Gastroesophageal sphincter (tissue), 4 donors: ENCODE results near the gene MSL3B.
A peak's percentile ranks its signal among the peaks of the same experiment; 100 is the strongest.

Experiments used
- ATAC-seq: fragments of 150-250 bp; one replicate; pipeline ENCODE4 v1.9.1; 2016; ENCODE audit warnings: mild to moderate bottlenecking, moderate library complexity
- H3K27ac ChIP-seq, 4 donors: fragments of 200-600 bp; sonication (generic) in 3 of 4; 1 replicate in 3 of 4; 2 replicates in 1 of 4; pipeline ENCODE4 v1.5.1; 2016 to 2019
- H3K27me3 ChIP-seq: fragments of 200-600 bp; sonication (generic); one replicate; pipeline ENCODE4 v1.5.1; 2019
- H3K36me3 ChIP-seq, 2 donors: fragments of 200-600 bp; sonication (generic); one replicate each; pipeline ENCODE4 v1.5.1; 2019; ENCODE audit warnings: control low read depth in 1 of 2
- H3K4me1 ChIP-seq, 3 donors: fragments of 200-600 bp; sonication (generic); 1 replicate in 2 of 3; 2 replicates in 1 of 3; pipeline ENCODE4 v1.5.1; 2016 to 2019; ENCODE audit warnings: control low read depth in 2 of 3
- H3K4me3 ChIP-seq, 2 donors: fragments of 200-600 bp; sonication (generic); one replicate each; pipeline ENCODE4 v1.5.1; 2019; ENCODE audit warnings: mild to moderate bottlenecking in 1 of 2, moderate library complexity in 1 of 2
- H3K9me3 ChIP-seq, 3 donors: fragments of 200-600 bp; sonication (generic); one replicate each; pipeline ENCODE4 v1.5.1; 2017 to 2019; ENCODE audit warnings: control low read depth in 2 of 3
- CTCF ChIP-seq, 4 experiments: fragments of 200-600 bp in 2 of 4; fragments of 450-650 bp in 2 of 4; sonication (generic) in 1 of 4; IDR thresholded peaks; one replicate each; pipeline ENCODE4 v1.5.1; 2017 to 2019; ENCODE audit warnings: antibody characterized with exemption in 4 of 4, mild to moderate bottlenecking in 2 of 4, moderate library complexity in 2 of 4
- EP300 ChIP-seq: sonication (generic); formaldehyde crosslinking; IDR thresholded peaks from one replicate; pipeline ENCODE4 v1.6.1; 2017; ENCODE audit warnings: antibody characterized with exemption, mild to moderate bottlenecking
- POLR2A ChIP-seq, 2 donors: fragments of 450-650 bp; IDR thresholded peaks; one replicate each; pipeline ENCODE4 v1.6.1; 2017; ENCODE audit warnings: antibody characterized with exemption in 2 of 2, mild to moderate bottlenecking in 2 of 2, moderate library complexity in 1 of 2
- POLR2AphosphoS5 ChIP-seq: sonication (generic); formaldehyde crosslinking; IDR thresholded peaks from one replicate; pipeline ENCODE4 v1.6.1; 2017; ENCODE audit warnings: antibody characterized with exemption
- WGBS, 2 donors: methylation state at CpG; one replicate each; pipeline ENCODE4 v1.1.5; 2018; ENCODE audit warnings: low coverage in 1 of 2; 5-methylcytosine and 5-hydroxymethylcytosine counted together

The MSL3B gene

DNA sequence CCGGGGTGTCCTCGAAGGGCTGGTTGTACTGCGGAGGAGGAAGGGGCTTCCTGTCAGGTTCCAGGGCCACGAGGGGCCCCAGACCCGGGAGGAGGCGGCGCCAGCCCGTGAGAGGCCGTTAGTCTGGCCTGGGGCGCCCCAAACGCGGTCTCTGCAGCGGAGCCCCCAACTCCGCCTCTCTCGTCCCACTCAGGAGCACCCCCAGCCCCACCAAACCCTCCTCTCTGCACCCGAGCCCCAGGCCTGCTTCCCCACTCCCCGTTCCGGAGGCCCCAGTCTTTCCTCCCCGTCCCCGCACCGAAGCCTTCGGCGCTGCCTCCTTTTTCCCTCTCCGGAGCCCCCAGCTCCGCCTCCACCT is 14.3 kb downstream of the MSL3B start:
- peak overlapping the region; percentile 58 to 78 for H3K4me3 ChIP-seq
- WGBS, 2 donors = 0 to 5% methylated on average over 4 to 7 of the region's 25 CpGs
- TF ChIP-seq CTCF (IDR thresholded peaks at IDR 0.05) (no peak), POLR2AphosphoS5 (no peak), EP300 (no peak), POLR2A (IDR thresholded peaks at IDR 0.05) (no peak)
- H3K9me3 ChIP-seq = no peaks in the 10 kb centered on the region
- H3K27ac ChIP-seq = peak overlapping the region in 1 of 4 donors; percentile 41
- no peaks in the 10 kb centered on the region for H3K36me3 ChIP-seq
- H3K27me3 ChIP-seq = peaks cover 31% of the 10 kb centered on the region
- peaks cover 0 to 25% (median 6%) of the 10 kb centered on the region in 3 donors for H3K4me1 ChIP-seq
- ATAC-seq = no peak

- no peak overlapping the region for H3K4me3 ChIP-seq
- H3K27me3 ChIP-seq = peaks cover 31% of the 10 kb centered on the region
- no peak overlapping the region for H3K27ac ChIP-seq
- ATAC-seq = no peak
- TF ChIP-seq CTCF (IDR thresholded peaks at IDR 0.05) (no peak), POLR2A (IDR thresholded peaks at IDR 0.05) (no peak), POLR2AphosphoS5 (no peak), EP300 (no peak)
- peaks cover 0 to 25% (median 6%) of the 10 kb centered on the region in 3 donors for H3K4me1 ChIP-seq
- no peaks in the 10 kb centered on the region for H3K9me3 ChIP-seq
- no peaks in the 10 kb centered on the region for H3K36me3 ChIP-seq
- 14 to 21% methylated on average over 2 to 3 of the region's 8 CpGs for WGBS, 2 donors
These were observed 14.8 kb downstream of the MSL3B start for GRCh38 chr2:233853353-233853752.

GRCh38 chr2:233852056-233852455 is 16.1 kb downstream of the MSL3B start:
- H3K27ac ChIP-seq = no peak overlapping the region
- no peak for ATAC-seq
- H3K4me1 ChIP-seq = peaks cover 0 to 17% (median 6%) of the 10 kb centered on the region in 3 donors
- TF ChIP-seq POLR2AphosphoS5 = no peak
- no peak for TF ChIP-seq EP300
- no peak for TF ChIP-seq POLR2A (IDR thresholded peaks at IDR 0.05)
- no peak for TF ChIP-seq CTCF (IDR thresholded peaks at IDR 0.05)
- no peaks in the 10 kb centered on the region for H3K9me3 ChIP-seq
- peaks cover 31% of the 10 kb centered on the region for H3K27me3 ChIP-seq
- H3K36me3 ChIP-seq = no peaks in the 10 kb centered on the region
- H3K4me3 ChIP-seq = no peak overlapping the region
- WGBS, 2 donors = 40% methylated on average over 2 of the region's 3 CpGs; no CpG with 5 or more reads in 1 of the 2 donors

GRCh38 chr2:233851169-233851568 is 17.0 kb downstream of the MSL3B start:
- Histone ChIP-seq H3K36me3 (no peaks in the 10 kb centered on the region), H3K4me3 (no peak overlapping the region), H3K27ac (no peak overlapping the region), H3K4me1 (peaks cover 0 to 17% (median 6%) of the 10 kb centered on the region in 3 donors), H3K27me3 (peaks cover 31% of the 10 kb centered on the region), H3K9me3 (no peaks in the 10 kb centered on the region)
- WGBS, 2 donors = 92 to 95% methylated on average over 6 of the region's 6 CpGs
- no peak for ATAC-seq
- no peak for TF ChIP-seq POLR2A (IDR thresholded peaks at IDR 0.05)
- TF ChIP-seq EP300 = no peak
- TF ChIP-seq CTCF (IDR thresholded peaks at IDR 0.05) = no peak
- no peak for TF ChIP-seq POLR2AphosphoS5

DNA sequence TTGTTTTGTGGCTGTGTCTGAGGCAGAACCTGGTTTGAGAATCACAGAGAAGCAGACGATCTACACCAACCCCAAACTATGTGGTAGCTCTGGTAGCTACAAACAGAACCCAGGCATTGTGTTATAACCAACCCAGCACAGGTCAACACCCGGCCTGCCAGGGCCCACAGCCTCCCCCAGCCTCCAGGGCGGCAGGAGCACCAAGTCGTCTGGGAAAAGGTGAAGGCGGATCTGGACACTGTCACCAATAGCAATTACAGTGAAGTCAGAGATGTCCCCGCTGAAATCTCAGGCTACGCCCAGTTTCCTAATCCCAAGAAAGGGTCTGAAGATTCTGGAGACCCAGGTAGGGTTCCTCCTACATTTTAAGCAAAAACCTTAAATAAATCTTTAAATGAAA is 17.4 kb downstream of the MSL3B start:
- H3K4me3 ChIP-seq = no peak overlapping the region
- peaks cover 31% of the 10 kb centered on the region for H3K27me3 ChIP-seq
- no peaks in the 10 kb centered on the region for H3K9me3 ChIP-seq
- no peak for ATAC-seq
- TF ChIP-seq POLR2A (IDR thresholded peaks at IDR 0.05) (no peak), EP300 (no peak), POLR2AphosphoS5 (no peak), CTCF (IDR thresholded peaks at IDR 0.05) (no peak)
- 90 to 100% methylated on average over 1 to 2 of the region's 7 CpGs for WGBS, 2 donors
- no peak overlapping the region for H3K27ac ChIP-seq
- H3K4me1 ChIP-seq = peaks cover 0 to 17% (median 6%) of the 10 kb centered on the region in 3 donors
- no peaks in the 10 kb centered on the region for H3K36me3 ChIP-seq
